Neural cell (in vitro differentiated cells): Measurements from ENCODE around the gene TRAM2. TPM values are rescaled to one million over a fixed set of nuclear protein-coding genes. Genes with fewer than 3 reads are reported as not detected.

ENCODE experiments used
- H2AFZ ChIP-seq: fragments of 200-600, 300-800 bp; sonication (generic), shearing (Covaris generic); 2 replicates; pipeline ENCODE4 v1.6.0; 2014; ENCODE audit warnings: low read depth, mild to moderate bottlenecking, antibody characterized with exemption, low read length, moderate library complexity
- H3F3A ChIP-seq: fragments of 200-600 bp; shearing (Covaris generic); 2 replicates; pipeline ENCODE4 v1.6.1; 2016; ENCODE audit warnings: mild to moderate bottlenecking, moderate library complexity, mixed read lengths, antibody characterized with exemption, low read length; ENCODE audit not compliant: insufficient read depth, poor library complexity, severe bottlenecking
- H3K27ac ChIP-seq: fragments of 200-600, 300-800 bp; sonication (generic), shearing (Covaris generic); 2 replicates; pipeline ENCODE4 v1.5.1; 2014; ENCODE audit warnings: mild to moderate bottlenecking, low read length, moderate library complexity
- H3K27me3 ChIP-seq: fragments of 300-800, 200-600 bp; sonication (generic), shearing (Covaris generic); 2 replicates; pipeline ENCODE4 v1.6.0; 2014; ENCODE audit warnings: mild to moderate bottlenecking, low read depth, low read length, moderate library complexity; ENCODE audit not compliant: insufficient read depth
- H3K36me3 ChIP-seq: fragments of 300-800, 200-600 bp; sonication (generic), shearing (Covaris generic); 2 replicates; pipeline ENCODE4 v1.5.1; 2014; ENCODE audit warnings: mild to moderate bottlenecking, antibody characterized with exemption, low read length, moderate library complexity; ENCODE audit not compliant: insufficient read depth
- H3K4me2 ChIP-seq: fragments of 300-800, 200-600 bp; sonication (generic), shearing (Covaris generic); 2 replicates; pipeline ENCODE4 v1.6.0; 2014; ENCODE audit warnings: mild to moderate bottlenecking, low read length
- H3K4me3 ChIP-seq: fragments of 300-800, 200-600 bp; sonication (generic), shearing (Covaris generic); 2 replicates; pipeline ENCODE4 v1.5.1; 2014; ENCODE audit warnings: mild to moderate bottlenecking, low read length, moderate library complexity
- H3K79me2 ChIP-seq: fragments of 200-600 bp; shearing (Covaris generic); replicated peaks from 2 replicates; pipeline ENCODE4 v1.6.0; 2014; ENCODE audit warnings: mild to moderate bottlenecking, low read length, moderate library complexity; ENCODE audit not compliant: insufficient read depth
- H3K9ac ChIP-seq: fragments of 300-800, 200-600 bp; sonication (generic), shearing (Covaris generic); 2 replicates; pipeline ENCODE4 v1.6.1; 2016; ENCODE audit warnings: mild to moderate bottlenecking, low read length, mixed read lengths
- H3K9me2 ChIP-seq: fragments of 200-600 bp; shearing (Covaris generic); 2 replicates; pipeline ENCODE4 v1.6.1; 2016; ENCODE audit warnings: mild to moderate bottlenecking, low read length, mixed read lengths; ENCODE audit not compliant: insufficient read depth
- H3K9me3 ChIP-seq: fragments of 200-600, 300-800 bp; sonication (generic), shearing (Covaris generic); 2 replicates; pipeline ENCODE4 v1.6.1; 2016; ENCODE audit warnings: mild to moderate bottlenecking, mixed run types, low read length, moderate library complexity, mixed read lengths
- H4K20me1 ChIP-seq: fragments of 200-600 bp; shearing (Covaris generic); 2 replicates; pipeline ENCODE4 v1.6.1; 2016; ENCODE audit warnings: mild to moderate bottlenecking, mixed run types; ENCODE audit not compliant: insufficient read depth
- CTCF ChIP-seq: fragments of 450-650 bp; IDR thresholded peaks from 2 replicates; pipeline ENCODE4 v1.5.1; 2014; ENCODE audit warnings: antibody characterized with exemption, mild to moderate bottlenecking, moderate library complexity; ENCODE audit not compliant: poor library complexity, severe bottlenecking
- EP300 ChIP-seq: fragments of 450-650 bp; conservative IDR thresholded peaks from 2 replicates; pipeline ENCODE4 v1.6.1; 2014; ENCODE audit warnings: antibody characterized with exemption, mild to moderate bottlenecking, moderate library complexity; ENCODE audit not compliant: poor library complexity, severe bottlenecking
- EZH2 ChIP-seq: fragments of 200-600, 300-800 bp; shearing (Covaris generic), sonication (generic); IDR thresholded peaks from 2 replicates; pipeline ENCODE4 v1.6.1; 2014; ENCODE audit warnings: antibody characterized with exemption, low read length, borderline replicate concordance, mild to moderate bottlenecking; ENCODE audit not compliant: insufficient read depth, poor library complexity, severe bottlenecking
- MXI1 ChIP-seq: fragments of 450-650 bp; conservative IDR thresholded peaks from 2 replicates; pipeline ENCODE4 v1.6.1; 2014; ENCODE audit warnings: antibody characterized with exemption, mild to moderate bottlenecking; ENCODE audit not compliant: poor library complexity, severe bottlenecking
- POLR2AphosphoS5 ChIP-seq: IDR thresholded peaks from 2 replicates; pipeline ENCODE4 v1.6.1; 2012
- RAD21 ChIP-seq: fragments of 450-650 bp; conservative IDR thresholded peaks from 2 replicates; pipeline ENCODE4 v1.6.1; 2014; ENCODE audit warnings: antibody characterized with exemption, mild to moderate bottlenecking, moderate library complexity
- SMC3 ChIP-seq: fragments of 450-650 bp; conservative IDR thresholded peaks from 2 replicates; pipeline ENCODE4 v1.6.1; 2014; ENCODE audit warnings: antibody characterized with exemption, mild to moderate bottlenecking, moderate library complexity; ENCODE audit not compliant: poor library complexity
- TAF1 ChIP-seq: IDR thresholded peaks from 2 replicates; pipeline ENCODE4 v1.6.1; 2012; ENCODE audit warnings: low read depth
- polyA plus RNA-seq: library from polyadenylated mRNA; depleted of rRNA; stranded (reverse); fragments of >200 nt; gene quantifications from 2 replicates; pipeline ENCODE4 v1.2.3, GENCODE V29; 2014
- TF ChIP-seq, protein P1 (sequence below): IDR thresholded peaks from 2 replicates; pipeline ENCODE4 v1.6.1; 2012; ENCODE audit warnings: borderline replicate concordance

Gene TRAM2
- polyA plus RNA-seq, 1 donor from 2014 or later, result 0.41 TPM

DNA sequence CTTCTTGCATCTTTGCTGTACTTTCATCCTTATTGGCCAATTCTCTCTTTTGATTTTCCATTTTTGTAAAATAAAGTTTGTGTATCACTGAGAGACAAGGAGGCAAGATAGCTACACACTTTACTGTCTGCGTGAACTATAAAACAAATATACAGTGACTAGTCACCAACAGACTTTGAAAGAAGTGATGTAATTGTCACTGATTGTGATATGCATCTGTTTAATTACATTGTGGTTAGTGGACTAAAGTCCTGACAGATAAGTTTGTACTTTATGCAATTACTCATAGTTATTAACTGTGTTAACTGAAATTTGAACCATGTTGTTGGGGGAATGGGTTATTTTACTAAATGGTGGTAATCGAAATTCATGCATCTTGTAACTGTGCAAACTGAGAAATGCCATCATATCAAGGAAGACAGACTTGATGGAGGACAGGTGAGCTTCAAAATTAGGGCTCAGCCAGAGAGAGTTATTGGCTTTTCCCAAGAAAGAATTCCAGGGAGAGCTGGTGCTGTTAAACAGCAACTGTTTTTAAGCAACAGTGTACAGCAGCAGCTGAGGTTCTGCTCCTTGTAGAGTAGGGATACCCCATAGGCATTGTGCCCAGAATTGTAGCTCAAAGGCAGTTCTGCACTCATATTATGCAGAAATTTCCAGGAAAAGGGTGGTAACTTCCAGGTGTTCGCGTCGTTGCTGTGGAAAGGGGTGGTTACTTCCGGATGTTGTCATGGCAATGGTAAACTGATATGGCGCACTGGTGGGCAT is 93.8 kb downstream of the TRAM2 start:
- no peaks in the 10 kb centered on the region for H3K79me2 ChIP-seq
- H3K9me3 ChIP-seq, result no peaks in the 10 kb centered on the region
- H3K9ac ChIP-seq, result no peak overlapping the region
- no peaks in the 10 kb centered on the region for H3K9me2 ChIP-seq
- no peaks in the 10 kb centered on the region for H3K27me3 ChIP-seq
- TF ChIP-seq MXI1 (no peak), CTCF (no peak), EP300 (no peak), SMC3 (no peak), POLR2AphosphoS5 (no peak), EZH2 (no peak), TAF1 (no peak), RAD21 (no peak)
- TF ChIP-seq, protein P1, sequence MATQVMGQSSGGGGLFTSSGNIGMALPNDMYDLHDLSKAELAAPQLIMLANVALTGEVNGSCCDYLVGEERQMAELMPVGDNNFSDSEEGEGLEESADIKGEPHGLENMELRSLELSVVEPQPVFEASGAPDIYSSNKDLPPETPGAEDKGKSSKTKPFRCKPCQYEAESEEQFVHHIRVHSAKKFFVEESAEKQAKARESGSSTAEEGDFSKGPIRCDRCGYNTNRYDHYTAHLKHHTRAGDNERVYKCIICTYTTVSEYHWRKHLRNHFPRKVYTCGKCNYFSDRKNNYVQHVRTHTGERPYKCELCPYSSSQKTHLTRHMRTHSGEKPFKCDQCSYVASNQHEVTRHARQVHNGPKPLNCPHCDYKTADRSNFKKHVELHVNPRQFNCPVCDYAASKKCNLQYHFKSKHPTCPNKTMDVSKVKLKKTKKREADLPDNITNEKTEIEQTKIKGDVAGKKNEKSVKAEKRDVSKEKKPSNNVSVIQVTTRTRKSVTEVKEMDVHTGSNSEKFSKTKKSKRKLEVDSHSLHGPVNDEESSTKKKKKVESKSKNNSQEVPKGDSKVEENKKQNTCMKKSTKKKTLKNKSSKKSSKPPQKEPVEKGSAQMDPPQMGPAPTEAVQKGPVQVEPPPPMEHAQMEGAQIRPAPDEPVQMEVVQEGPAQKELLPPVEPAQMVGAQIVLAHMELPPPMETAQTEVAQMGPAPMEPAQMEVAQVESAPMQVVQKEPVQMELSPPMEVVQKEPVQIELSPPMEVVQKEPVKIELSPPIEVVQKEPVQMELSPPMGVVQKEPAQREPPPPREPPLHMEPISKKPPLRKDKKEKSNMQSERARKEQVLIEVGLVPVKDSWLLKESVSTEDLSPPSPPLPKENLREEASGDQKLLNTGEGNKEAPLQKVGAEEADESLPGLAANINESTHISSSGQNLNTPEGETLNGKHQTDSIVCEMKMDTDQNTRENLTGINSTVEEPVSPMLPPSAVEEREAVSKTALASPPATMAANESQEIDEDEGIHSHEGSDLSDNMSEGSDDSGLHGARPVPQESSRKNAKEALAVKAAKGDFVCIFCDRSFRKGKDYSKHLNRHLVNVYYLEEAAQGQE, result no peak
- H3F3A ChIP-seq, result no peaks in the 10 kb centered on the region
- H2AFZ ChIP-seq, result no peak overlapping the region
- no peaks in the 10 kb centered on the region for H4K20me1 ChIP-seq
- H3K4me2 ChIP-seq, result no peak overlapping the region
- H3K4me3 ChIP-seq, result no peak overlapping the region
- no peak overlapping the region for H3K27ac ChIP-seq
- H3K36me3 ChIP-seq, result no peaks in the 10 kb centered on the region

DNA sequence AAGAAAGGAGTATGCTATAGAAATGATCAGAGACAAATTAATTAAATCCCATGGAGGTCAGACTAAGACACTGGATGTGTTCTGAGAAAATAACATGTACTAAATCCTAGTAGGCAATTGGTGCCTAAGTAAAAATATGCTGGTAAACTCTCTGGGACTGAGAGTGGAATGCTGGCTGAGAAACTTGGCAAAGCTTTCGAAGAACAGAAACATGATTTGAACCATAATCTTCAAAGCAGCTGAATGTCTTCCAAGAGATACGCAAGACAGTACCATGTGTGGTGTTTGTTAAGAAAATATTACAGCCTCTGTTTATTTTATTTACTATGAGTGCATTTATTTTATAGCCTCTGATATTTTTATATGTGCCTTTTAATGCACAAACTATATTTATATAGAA is 101.6 kb downstream of the TRAM2 start:
- no peak overlapping the region for H3K4me2 ChIP-seq
- no peaks in the 10 kb centered on the region for H3K9me2 ChIP-seq
- no peaks in the 10 kb centered on the region for H3K36me3 ChIP-seq
- H4K20me1 ChIP-seq, result no peaks in the 10 kb centered on the region
- no peaks in the 10 kb centered on the region for H3K27me3 ChIP-seq
- H3K9me3 ChIP-seq, result no peaks in the 10 kb centered on the region
- H2AFZ ChIP-seq, result no peak overlapping the region
- H3K4me3 ChIP-seq, result no peak overlapping the region
- H3K79me2 ChIP-seq, result no peaks in the 10 kb centered on the region
- no peak for TF ChIP-seq MXI1
- TF ChIP-seq POLR2AphosphoS5, result no peak
- TF ChIP-seq TAF1, result no peak
- TF ChIP-seq RAD21, result no peak
- no peak for TF ChIP-seq CTCF
- TF ChIP-seq EZH2, result no peak
- no peak for TF ChIP-seq EP300
- TF ChIP-seq SMC3, result no peak
- TF ChIP-seq, protein P1, result no peak
- no peak overlapping the region for H3K9ac ChIP-seq
- no peaks in the 10 kb centered on the region for H3F3A ChIP-seq
- no peak overlapping the region for H3K27ac ChIP-seq
